GM19099 (cell line): ENCODE measurements around the gene HELZ.

Experiments
- POLR2A ChIP-seq: IDR thresholded peaks from 3 replicates; pipeline ENCODE4 v1.6.1; 2011; ENCODE audit warnings: low read depth; ENCODE audit not compliant: insufficient read length; ENCODE audit errors: extremely low read depth

The HELZ gene

GRCh38 chr17:67041941-67042899 lies 202.8 kb downstream of the HELZ start:
- no peak for TF ChIP-seq POLR2A

DNA sequence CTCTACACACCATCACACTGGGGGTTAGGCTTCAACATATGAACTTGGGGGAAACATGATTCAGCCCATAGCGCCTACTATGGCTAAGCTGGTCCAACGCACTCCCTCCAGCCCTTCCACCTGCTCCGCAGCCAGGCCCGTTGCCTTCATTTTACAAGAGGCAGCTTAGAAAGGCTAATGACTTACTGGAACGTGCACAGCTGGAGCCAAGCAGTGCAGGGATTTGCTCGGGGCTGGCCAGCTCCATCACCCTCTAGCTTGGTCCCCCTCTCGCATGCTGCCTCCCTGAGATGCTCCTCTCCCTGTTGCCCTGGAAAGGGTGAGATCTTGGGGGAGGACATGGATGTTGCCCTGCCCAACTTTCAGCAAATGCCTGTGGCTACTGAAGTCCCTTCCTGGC lies 203.5 kb downstream of the HELZ start:
- no peak for TF ChIP-seq POLR2A

GRCh38 chr17:67040652-67041051 lies 204.3 kb downstream of the HELZ start:
- no peak for TF ChIP-seq POLR2A

- TF ChIP-seq POLR2A, result no peak
Observed at GRCh38 chr17:67038861-67039365, 206.1 kb downstream of the HELZ start.

DNA sequence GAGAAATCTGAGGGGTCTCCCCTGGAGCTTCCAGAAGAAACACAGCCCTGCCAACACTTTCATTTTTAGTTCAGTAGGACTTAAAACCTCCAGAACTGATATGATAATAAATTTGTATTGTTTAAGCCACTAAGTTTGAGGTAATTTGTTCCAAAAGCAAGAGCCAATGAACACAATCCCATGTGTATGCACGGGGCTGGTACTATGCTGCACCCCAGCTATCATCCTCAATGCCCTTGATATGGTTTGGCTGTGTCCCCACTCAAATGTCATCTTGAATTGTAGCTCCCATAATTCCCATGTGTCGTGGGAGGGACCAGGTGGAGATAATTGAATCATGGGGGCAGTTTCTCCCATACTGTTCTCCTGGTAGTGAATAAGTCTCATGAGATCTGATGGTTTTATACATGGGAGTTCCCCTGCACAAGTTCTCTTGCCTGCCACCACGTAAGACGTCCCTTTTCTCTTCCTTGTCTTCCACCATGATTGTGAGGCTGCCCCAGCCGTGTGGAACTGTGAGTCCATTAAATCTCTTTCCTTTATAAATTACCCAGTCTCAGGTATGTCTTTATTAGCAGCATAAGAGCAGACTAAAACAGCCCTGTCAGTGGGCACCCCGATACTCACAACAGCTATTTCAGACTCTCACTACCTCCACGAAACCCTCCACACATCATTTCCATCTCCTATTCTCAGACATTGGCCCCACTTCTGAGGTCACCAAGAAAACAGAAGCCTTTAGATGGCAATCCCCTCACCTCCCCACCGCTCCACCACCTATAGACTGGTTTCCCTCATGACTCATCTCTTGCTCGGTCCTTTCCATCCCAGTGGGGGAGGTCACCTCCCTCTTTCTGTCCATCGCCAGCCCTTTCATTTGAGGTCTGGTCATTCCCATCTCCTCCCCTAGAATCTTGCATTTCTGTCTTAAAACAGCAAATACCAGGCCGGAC lies 209.6 kb downstream of the HELZ start:
- TF ChIP-seq POLR2A, result no peak

DNA sequence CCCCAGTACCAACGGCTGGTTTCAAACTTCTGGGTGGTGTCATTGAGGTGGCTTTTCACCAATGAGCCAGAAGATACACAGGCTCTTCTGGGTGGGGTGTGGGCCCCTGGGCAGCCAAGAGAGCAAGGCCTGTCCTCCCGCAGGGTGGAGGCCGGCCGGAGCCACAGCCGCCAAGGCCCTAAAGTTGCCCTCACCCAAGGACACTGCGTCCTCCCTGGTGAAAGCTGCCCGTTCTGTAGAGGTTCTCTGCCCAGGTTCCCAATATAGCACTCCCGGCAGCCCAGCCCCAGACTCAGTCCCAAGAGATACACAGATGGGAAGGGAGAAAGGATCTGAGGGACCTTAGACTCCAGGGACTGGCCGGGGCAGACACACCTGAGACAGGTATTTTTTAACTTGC lies 211.4 kb downstream of the HELZ start:
- no peak for TF ChIP-seq POLR2A

DNA sequence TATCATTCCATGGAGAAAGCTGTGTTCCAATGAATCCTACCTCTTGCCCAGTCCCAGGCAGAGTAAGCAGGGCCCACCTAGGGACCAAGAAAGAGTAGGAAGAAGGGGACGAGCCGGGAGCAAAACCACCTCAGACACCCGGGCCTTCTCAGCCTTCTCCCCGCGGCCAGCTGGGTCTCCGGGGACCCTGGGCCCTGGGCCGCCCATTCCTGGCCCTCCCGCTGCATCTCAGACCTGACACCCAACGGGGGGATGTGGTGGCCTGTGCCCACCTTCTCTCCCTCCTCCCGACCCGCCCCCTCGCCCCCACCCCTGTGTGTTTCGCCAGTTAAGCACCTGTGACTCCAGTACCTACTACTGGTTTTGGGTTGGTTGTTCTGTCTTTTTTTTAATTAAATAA lies 212.0 kb downstream of the HELZ start:
- no peak for TF ChIP-seq POLR2A

GRCh38 chr17:67032382-67032781 lies 212.6 kb downstream of the HELZ start:
- TF ChIP-seq POLR2A, result no peak

DNA sequence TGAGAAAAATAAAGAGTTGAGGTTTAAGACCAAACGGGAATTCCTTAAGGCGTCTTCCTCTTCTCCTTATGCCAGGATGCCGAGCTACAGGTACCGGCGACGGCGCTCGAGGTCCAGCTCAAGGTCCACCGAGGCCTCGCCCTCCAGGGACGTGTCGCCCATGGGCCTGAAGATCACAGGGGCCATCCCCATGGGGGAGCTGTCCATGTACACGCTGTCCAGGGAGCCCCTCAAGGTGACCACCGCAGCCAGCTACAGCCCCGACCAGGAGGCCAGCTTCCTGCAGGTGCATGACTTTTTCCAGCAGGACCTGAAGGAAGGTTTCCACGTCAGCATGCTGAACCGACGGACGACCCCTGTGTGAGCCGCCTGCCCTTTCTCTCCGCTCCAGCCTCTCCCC lies 214.4 kb downstream of the HELZ start:
- TF ChIP-seq POLR2A, result no peak

DNA sequence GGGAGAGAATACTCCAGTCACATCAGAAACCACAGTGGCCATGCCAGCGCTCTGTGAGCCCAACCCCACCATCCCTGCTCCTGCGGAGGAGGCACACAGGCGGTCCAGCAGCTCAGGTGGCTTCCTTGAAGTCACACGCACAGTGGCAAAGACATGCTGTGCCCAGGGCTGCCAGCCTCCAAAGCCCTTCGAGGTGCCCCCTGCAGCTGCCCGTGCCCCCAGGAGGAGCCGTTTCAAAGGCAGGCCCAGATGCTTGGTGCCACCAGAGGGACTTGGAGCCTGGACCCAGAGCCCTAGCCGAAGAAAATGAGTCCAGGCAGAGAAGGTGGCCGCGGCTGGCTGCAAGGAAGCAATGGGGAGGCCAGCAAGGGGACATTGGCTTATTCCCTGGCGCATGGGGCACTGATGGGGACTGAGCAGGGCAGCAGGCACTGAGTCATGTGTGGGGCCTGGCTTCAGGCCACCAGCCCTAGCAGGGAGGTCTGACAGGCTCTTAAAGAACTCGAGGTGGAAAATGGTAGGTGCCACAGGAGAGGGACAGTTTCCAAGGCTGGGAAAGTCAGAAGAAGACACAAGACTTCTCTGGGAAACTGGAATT lies 217.9 kb downstream of the HELZ start:
- TF ChIP-seq POLR2A, result no peak

DNA sequence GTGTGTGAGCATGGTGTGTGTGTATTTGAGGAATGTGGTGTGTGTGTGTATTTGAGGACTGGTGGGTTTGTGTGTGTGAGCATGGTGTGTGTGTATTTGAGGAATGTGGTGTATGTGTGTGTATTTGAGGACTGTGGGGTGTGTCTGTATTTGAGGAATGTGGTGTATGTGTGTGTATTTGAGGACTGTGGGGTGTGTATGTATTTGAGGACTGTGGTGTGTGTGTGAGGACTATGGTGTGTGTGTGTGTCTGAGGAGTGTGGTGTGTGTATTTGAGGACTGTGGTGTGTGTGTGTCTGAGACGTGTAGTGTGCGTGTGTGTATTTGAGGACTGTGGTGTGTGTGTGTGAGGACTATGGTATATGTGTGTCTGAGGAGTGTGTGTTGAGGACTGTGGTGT lies 218.7 kb downstream of the HELZ start:
- no peak for TF ChIP-seq POLR2A

DNA sequence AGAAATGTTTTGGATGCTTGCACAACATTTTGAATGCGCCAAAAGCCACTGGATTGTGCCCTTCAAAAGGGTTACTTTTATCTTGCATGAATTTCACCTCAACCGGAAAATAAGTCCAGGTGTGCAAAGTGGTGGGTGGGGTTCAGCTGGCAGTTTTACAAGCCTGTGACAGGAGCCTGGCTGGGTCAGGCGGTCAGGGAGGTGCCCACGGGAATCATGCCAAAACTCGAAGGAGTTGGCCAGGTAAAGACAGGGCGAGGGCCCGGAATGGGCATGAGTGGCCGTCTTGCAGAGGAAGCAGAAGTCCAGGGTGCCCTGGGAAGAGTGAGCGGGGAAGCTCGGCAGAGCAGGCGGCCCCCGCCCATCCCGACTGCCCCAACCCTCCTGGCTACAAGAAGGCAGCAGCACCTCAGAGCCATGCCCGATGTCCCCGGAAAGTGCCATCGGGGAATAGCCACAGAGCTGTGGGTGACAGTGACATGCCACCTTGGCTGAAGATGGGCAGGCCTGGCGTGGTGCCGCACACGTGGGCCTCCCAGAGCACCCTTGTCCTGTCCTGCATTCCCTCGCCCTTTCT lies 219.7 kb downstream of the HELZ start:
- TF ChIP-seq POLR2A, result no peak

- no peak for TF ChIP-seq POLR2A
Observed at GRCh38 chr17:67024736-67025135, 220.3 kb downstream of the HELZ start.

DNA sequence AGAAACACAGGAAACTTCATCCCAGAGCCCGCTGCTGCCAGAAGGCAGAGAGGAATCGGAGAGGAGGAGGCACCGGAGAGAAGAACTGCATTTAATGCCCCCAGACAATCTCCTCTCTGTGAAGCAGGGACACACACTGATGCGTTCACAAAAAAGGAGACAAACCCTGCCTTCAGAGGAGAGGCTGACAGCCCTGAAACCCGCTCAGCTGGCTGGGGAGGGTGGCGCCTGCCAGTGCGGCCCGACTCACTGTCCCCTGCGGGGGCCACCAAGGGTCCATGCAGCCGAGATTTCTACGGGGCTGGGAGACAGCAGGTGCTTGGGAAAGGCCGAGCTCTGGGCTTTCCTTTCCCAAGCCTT lies 222.6 kb downstream of the HELZ start:
- no peak for TF ChIP-seq POLR2A
